Stimulated activated CD4-positive, alpha-beta T cell treated with anti-CD3 and anti-CD28 coated beads, TNF-alpha, amount 100 ng/mL, for 1 hour (primary cell): ENCODE results near the gene TMEM214.
"Not testable (repeated sequence)": the region's sequence is repeated elsewhere in the genome, so short reads cannot be mapped to it uniquely, and the experiment has no call there.

Experiments used
- DNase-seq, 3 donors: peaks; one replicate each; pipeline ENCODE4 v3.0.0-alpha.2; 2020; ENCODE audit warnings: low read depth in 3 of 3, low spot score in 1 of 3

TMEM214 gene

DNA sequence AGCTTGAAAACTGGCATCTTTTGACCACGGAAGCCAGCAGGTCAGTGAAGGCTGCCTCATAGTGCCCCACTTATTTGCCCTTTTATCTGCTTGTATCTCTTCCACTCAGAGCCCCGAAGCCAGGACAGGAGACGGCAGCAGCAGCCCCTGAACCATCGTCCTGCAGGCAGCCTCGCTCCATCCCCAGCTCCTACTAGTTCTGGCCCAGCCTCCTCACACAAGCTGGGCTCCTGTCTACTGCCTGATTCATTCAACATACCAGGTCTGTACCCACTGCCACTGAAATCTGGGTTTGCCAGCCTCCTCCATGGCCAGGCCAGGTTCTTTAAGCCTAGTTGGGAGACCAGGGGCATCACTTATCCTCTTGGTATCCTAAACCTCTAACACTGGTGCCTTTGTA, 34.6 kb downstream of the TMEM214 start:
- no peak for DNase-seq

DNA sequence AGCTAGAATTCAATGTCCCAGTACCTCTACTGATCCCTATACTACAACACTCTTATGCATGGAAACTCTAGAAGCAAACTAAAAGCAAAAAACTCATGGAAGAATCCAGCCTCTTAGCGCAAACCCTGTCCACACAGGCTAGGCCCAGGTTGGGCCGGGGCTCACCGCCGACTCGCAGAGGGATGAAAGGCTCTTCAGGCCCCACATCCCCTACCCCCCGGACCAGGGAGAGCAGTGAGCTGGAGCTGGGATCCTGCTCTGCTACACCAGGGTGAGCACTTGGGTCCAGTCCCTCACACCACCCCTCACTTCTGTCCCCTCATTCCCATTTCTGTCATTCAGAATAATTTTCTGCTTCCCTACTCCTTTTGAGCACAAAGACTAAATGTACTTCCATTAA, 36.7 kb downstream of the TMEM214 start:
- no peak for DNase-seq

DNA sequence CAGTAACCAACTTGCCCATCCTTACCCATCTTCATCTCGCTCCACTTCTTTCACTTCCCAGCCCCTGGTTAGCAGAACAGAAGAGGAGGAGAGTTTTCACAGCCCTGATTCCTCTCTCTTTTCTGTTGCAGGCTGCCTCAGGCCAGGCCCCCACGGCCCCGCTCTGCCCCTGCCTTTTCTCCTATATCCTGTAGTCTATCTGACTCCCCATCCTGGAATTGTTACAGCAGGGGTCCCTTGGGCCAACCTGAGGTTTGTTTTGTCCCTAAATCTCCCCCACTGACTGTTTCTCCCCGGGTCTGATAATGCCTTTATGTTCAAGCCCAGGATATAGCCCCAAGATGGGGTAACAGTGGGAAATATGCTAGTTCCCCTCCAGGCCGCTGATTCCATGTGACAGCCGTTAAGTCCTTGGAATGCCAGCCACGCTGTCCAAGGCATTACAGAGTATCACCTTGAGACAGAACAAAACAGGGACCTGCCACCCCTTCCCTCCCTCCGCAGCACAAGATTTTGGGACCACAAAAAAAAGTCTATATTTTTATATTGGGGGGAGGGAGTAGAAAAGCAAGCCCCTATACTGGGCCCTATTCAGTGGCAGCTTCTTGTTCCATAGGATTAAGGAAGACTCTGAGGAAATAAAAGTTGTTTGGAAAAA, 37.3 kb downstream of the TMEM214 start:
- DNase-seq: no peak

DNA sequence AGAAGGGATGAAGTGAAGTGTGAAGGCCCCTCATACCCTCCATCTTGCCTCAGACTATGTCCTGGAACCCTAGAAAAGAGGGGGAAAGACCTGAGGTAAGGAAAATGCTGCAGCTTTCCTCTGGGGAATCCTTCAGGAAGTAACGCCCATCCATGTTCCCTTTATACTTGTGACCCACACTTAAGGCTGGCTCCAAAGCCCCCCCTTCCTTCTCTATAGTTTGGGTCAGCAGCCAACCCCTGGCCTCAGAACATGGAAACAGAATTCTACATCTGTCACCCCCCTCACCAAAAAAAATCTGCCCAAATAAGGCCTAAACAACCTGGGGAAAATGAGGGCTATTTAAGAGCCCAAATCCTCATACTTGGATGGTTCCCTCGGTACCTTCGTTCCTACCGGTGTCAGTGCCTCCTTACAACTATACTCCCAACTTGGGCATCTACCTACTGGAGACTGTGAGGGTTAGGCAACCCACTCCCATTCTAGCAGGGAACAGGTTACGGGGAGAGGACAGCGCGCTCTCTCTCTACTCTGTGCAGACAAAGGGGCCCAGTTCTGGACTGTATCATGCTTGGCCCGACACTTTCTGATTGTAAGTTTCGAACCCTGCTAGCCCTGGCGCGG, 38.0 kb downstream of the TMEM214 start:
- DNase-seq: no peak

DNA sequence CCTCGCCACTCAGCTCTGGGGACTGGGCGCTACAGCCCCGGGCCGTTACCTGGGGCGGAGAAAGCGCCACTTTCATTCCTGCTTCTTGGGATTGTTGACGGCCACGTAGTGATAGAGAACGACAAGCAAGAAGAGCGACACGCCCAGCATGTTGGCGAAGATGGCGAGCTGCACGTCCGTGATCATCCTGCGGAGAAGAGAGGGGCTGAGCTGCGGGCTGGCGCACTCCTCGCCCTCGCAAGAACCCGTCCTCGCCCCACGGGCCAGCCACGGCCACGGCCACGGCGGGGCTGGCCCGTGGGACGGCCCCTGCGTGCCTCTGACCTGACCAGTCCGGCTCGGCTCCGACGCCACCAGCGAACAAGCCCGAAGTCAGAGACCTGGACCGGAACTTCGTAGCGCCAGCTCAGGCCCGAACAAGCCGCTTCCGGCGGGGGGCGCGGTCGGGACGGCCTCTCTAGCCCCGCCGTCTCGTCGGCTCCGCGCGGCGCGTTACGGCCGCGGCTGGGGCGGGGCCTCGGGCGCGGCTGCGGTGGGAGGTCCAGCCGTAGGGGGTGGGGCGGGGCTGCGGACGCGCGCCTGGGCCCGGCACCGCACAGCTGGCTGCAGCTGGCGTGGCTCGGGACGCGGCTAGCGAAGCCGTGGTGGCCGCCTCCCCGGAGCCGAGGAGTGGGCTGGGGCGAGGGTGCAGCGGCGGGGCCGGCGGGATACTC, 38.7 kb downstream of the TMEM214 start, which contains the start of gene OST4:
TSS of gene OST4 (minus strand) at position 378 of the 713 bp plus-strand sequence.
- peak; percentile 67 to 84 (median 79) for DNase-seq

DNA sequence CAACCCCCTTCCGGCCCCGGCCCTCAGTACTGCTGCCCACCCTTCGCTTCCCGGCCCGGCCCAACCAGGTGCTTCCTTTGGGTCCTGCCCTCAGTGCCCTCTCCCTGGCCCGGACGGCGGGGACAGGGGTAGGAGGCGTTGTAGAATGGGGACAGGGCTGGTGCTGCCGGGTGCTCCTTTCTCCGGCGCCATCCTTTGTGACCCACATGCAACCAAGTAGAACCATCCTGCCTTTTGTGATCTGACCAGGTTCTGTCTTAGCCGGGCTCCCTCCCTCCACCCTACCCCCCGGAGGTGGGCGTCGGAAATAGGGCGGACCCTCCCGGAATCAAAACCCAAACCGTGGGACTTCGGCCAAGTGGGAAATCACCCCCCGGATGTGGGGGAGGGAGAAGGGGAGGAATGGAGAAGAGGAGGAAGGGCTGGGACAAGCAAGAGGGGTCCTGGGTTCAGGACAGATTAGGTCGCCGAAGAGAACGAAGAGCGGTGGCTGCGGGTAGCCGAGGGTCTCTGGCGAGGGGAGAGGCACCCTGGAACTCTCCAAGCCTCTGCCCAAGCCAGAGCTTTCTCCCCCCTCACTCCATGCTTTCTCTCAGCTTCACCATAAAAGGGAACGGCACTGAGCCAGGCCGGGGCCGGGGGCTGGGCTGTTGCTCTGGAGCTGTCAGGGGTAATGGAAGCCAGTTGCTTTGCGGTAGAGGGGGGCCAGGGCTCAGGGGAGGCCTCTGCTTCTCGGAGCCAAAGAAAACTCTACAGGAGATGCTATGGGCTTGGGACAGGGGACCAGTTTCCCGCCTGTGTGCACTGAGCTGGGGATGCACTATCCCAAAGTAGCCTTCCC, 39.4 kb downstream of the TMEM214 start:
- DNase-seq: no peak

DNA sequence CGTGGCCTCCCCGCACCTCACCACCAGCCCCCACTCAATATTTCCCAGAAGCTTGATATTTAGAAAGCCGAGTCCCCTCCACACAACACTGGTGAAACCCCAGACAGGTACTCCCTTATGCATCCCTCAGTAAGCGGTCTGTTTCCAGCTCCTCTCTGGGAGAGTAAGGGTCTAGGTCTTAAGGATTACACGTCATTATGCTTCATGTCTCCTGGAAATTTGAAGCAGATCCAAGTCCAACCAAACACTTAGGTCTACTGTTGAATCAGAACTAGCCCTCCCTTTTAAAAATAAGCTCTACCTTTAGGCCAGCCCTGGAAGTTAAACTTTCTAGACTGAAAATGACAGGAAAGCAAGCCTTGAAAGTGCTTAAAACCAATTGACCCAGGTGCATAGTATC, 40.2 kb downstream of the TMEM214 start:
- no peak for DNase-seq

DNA sequence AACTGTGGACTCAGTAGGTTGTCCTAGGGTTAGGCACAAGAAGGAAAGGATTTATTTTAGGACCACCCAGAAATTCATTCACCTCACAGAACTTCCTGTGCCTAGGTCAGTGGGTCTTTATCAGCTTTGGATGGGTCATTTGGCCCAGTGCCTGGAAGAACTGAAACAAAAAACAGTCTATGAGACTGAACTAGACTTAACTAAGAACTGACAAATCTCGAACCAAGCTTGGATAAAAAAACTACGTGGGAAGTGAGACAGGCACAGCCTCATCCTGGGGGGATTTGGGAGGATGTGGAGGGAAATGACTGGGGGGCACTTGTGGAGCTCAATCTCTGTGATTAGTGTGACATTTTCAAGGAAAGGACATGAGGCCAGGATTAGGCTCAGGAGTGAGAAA, 41.0 kb downstream of the TMEM214 start:
- no peak for DNase-seq

DNA sequence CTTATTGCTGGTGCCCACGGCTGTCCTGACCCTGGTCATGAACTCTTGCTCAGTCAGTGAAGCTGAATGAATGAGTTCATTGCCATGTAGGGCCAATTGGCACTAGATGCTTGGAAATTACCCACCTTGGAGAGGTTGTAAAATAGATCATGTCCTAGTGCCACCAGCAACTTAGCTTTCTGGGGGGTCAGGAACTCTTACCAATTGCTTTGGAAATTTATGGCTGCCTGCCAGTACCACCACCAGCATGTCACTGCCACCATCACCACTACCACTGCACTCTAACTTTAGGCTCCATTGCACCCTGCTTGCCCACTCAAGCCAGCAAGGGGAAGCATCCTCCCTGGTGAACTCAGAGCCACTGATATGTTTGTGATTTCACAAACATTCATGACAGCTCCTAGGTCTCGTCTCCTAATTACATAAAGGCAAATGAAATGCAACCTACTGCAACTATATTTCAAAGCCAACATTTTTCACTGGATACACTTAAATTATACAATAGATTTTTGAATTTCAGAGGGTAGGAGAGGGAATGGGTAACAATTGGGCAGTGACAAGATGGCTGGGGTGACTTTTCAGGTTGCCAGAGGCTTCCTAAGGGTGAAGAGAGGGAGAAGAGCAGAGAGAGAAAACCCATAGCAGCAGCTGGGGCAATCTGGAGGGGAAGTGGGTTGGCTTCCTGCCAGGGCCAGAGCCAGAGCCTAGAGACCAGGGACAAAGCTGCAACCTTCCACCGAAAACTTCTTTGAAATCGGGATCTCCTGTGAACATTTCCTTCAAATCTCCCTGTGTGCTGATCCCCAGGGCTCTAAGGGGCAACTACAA, 42.2 kb downstream of the TMEM214 start:
- no peak for DNase-seq

DNA sequence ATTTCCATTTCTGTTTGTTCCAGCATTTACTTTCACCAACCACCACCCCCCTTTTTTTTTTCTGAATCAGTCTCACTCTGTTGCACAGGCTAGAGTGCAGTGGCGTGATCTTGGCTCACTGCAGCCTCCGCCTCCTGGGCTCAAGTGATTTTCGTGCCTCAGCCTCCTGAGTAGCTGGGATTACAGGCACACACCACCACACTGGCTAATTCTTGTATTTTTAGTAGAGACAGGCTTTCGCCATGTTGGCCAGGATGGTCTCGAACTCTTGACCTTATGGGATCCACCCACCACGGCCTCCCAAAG, 42.8 kb downstream of the TMEM214 start:
- not testable (repeated sequence) for DNase-seq

DNA sequence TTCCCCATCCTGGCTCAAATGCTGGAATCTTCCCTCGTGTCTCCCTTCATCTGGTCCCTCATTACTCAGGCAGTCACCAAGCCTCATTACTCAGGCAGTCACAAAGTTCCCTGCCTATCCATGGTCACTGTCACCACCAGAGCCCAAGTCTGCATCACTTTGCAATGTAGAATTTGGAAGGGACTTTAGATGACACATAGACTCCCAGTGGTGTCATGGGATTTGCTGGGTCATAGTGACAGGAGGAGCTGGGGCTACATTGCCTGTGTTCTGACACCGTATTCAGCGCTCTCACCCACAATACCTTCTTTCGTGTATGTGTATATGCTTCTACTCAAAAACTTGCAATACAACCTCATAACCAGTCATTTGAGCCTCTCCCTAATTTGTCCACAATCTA, 43.6 kb downstream of the TMEM214 start:
- DNase-seq: no peak

DNA sequence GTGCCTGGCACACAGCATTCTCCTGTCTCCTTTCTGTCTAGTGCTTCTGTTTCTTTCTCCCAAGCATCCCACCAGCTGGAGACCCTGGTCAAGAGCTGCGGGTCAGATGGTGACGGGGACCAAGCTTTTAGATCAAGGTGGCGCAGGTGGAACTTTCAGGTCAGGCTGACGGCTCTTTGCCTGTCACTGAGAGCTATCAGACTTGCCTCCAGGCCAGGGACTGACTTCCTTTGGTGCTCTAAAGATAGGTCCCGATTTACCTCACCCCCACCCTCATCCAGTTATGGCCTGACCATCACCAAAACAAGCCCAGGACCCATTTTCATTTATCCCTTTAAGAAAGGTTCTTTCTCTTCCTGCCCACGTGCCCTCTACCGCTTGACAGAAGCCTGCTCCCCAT, 44.5 kb downstream of the TMEM214 start:
- no peak for DNase-seq

DNA sequence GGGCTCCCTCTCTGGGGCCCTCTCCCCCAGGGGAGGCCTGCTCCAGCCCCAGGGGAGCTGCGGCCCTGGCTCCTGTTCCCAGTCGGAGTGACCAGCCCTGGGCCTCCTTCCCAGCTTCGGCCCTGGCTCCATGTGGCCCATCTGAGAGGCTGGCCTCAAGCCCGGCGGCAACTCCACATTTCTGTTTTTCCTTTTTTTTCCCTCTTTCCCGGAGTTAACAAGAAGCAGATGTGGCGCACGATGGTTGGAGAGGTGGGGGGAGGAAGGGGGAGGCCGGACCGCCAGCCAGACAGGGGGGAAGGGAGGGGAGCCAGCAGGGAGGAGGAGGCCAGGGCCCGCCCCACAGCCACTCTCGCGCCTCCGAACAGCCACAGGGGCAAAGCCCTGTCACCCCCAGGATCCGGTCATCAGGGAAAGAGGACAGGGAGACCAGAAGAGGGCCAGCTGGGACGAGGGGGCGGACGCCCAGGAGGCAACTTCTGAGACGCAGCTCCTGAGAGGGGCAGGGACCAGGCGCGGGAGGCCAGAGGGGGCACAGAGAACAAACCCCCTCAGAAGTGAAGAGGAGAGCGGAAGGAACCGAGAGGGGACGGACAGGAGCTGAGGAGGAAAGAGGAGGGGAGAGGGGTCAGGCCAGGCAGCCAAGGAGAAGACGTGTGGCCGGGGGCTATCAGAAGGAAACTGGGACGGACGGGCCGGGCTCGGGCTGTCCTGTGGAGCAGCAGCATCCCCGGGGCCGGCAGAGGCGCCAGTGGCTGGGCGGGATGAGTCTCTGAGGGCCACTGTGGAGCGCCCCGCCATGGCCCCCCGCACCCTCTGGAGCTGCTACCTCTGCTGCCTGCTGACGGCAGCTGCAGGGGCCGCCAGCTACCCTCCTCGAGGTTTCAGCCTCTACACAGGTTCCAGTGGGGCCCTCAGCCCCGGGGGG, 45.8 kb downstream of the TMEM214 start, which contains the start of gene EMILIN1:
TSS of gene EMILIN1 (plus strand) at position 349 of the 928 bp plus-strand sequence. CDS start at position 800, 451 bp downstream.
- no peak for DNase-seq

DNA sequence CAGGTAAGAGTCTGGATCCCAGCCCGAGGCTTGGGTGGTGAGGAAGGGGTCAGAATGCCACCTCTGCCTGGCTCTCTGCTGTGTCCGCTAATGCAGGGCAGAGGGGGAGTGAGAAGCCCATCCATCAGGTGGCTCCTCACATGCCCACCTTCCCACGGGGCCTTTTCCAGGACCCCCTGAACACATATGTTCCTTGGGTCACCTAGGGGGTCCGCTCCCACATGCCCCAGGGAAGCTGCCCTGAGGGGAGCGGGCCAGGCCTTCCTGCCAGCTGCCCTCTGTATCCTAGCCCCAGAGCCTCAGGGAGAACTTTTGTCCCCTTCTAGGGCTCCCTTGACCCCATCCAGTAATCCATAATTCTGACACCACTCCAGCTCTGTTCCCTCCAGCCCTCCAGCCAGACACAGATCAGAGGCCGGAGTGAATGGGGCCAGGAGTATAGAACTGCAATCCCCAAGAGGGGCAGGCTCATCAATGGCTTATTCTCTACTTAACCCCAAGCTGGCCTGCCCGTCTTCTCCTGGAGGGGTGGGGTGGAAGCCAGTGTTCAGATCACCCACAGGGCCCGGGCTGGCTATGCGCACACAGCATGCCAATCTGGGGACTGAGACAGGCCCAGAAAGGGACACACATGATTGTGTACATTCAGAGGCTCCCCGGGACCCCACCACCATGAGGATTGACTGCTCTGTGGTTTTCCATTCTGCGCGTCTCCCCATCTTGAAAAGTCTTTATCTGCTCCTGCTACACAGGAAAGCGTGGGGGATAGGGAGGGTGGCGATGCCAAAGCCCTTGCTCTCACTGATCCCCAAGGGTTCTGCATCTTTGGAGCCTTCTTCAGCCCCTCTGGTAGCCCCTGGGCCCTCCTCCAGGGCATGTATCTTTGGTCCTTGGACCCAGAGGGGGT, 46.7 kb downstream of the TMEM214 start:
- no peak for DNase-seq

DNA sequence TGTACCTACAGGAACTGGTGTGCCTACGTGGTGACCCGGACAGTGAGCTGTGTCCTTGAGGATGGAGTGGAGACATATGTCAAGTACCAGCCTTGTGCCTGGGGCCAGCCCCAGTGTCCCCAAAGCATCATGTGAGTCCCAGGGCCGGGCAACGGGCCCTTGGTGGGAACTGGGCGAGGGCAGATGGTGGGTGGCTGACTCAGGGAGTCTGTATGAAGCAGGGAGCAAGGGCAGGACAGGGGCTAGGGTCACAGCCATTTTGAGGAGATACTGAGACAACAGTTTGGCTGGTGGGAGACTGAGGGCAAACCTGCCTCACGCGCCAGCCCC, 47.3 kb downstream of the TMEM214 start:
- no peak for DNase-seq

DNA sequence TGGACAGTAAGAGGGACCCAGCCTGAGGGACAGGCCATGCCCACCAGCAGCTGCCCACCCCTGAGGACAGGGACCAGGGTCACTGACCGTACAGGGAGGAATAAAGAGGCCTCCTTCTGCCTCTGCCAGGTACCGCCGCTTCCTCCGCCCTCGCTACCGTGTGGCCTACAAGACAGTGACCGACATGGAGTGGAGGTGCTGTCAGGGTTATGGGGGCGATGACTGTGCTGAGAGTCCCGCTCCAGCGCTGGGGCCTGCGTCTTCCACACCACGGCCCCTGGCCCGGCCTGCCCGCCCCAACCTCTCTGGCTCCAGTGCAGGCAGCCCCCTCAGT, 47.8 kb downstream of the TMEM214 start:
- no peak for DNase-seq

DNA sequence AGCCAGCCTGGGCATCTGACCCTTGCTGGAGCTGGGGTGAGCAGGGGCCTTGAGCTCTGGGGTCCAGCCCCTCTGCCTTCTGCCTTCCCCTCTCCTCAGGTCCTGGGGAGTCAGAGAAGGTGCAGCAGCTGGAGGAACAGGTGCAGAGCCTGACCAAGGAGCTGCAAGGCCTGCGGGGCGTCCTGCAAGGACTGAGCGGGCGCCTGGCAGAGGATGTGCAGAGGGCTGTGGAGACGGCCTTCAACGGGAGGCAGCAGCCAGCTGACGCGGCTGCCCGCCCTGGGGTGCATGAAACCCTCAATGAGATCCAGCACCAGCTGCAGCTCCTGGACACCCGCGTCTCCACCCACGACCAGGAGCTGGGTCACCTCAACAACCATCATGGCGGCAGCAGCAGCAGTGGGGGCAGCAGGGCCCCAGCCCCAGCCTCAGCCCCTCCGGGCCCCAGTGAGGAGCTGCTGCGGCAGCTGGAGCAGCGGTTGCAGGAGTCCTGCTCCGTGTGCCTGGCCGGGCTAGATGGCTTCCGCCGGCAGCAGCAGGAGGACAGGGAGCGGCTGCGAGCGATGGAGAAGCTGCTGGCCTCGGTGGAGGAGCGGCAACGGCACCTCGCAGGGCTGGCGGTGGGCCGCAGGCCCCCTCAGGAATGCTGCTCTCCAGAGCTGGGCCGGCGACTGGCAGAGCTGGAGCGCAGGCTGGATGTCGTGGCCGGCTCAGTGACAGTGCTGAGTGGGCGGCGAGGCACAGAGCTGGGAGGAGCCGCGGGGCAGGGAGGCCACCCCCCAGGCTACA, 49.4 kb downstream of the TMEM214 start:
- no peak for DNase-seq

DNA sequence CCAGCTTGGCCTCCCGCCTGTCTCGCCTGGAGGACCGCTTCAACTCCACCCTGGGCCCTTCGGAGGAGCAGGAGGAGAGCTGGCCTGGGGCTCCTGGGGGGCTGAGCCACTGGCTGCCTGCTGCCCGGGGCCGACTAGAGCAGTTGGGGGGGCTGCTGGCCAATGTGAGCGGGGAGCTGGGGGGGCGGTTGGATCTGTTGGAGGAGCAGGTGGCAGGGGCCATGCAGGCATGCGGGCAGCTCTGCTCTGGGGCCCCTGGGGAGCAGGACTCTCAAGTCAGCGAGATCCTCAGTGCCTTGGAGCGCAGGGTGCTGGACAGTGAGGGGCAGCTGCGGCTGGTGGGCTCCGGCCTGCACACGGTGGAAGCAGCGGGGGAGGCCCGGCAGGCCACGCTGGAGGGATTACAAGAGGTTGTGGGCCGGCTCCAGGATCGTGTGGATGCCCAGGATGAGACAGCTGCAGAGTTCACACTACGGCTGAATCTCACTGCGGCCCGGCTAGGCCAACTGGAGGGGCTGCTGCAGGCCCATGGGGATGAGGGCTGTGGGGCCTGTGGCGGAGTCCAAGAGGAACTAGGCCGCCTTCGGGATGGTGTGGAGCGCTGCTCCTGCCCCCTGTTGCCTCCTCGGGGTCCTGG, 50.1 kb downstream of the TMEM214 start:
- DNase-seq: no peak
